K562 (cell line): ENCODE data around the gene GMDS. TPM values are rescaled to one million over a fixed set of nuclear protein-coding genes. Genes with fewer than 3 reads are reported as not detected.

Source experiments
- ATAC-seq: fragments of 200-7000 bp; cut with Tn5 transposase; 3 replicates; pipeline ENCODE4 v1.9.1; 2020; ENCODE audit warnings: moderate library complexity
- BruUV-seq: library from RNA; stranded (reverse); fragments of 400-500 nt; replicated peaks from 2 replicates; lab custom pipeline; 2021; lab: Mats Ljungman, UMichigan
- CTCF ChIA-PET: fragments of 300-600 bp; formaldehyde crosslinking; extraction: SDS; loops from one replicate; lab custom pipeline; 2021; ENCODE audit warnings: low intra/inter-chr PET ratio; lab: Yijun Ruan, JAX
- POLR2A ChIA-PET: fragments of 300-600, 350-650 bp; sonication (Branson Sonifier 250); formaldehyde crosslinking; extraction: SDS; loops from one replicate; lab custom pipeline; 2021; ENCODE audit warnings: antibody characterized with exemption, inconsistent platforms; lab: Yijun Ruan, JAX
- DNase-seq, 4 experiments: peaks; one replicate each; pipeline versions ENCODE4 v3.0.0 to v3.0.0-alpha.2; 2011 to 2018; ENCODE audit warnings: low spot score in 3 of 4, mixed read lengths in 3 of 4; ENCODE audit errors: extremely low read depth in 1 of 4
- FAIRE-seq: peaks from 2 replicates; lab custom pipeline; 2011; peaks lifted over from hg19 to GRCh38; lab: Jason Lieb, UNC
- H2AFZ ChIP-seq: 2 replicates; pipeline ENCODE4 v1.6.0; 2011; ENCODE audit warnings: low read depth, low read length, control low read depth, inconsistent platforms
- H3K27ac ChIP-seq: fragments of 200-600 bp; 3 replicates; pipeline ENCODE4 v1.8.0; 2011; ENCODE audit warnings: low read depth, mild to moderate bottlenecking, control low read depth, inconsistent platforms, low read length, moderate library complexity, mixed read lengths; ENCODE audit errors: extremely low read depth
- H3K27me3 ChIP-seq, 2 experiments: fragments of 300-600 bp in 1 of 2; 2 replicates in 1 of 2; 3 replicates in 1 of 2; pipeline versions ENCODE4 v1.6.0 to v1.8.0; 2011; ENCODE audit warnings: inconsistent platforms in 2 of 2, low read length in 2 of 2, mild to moderate bottlenecking in 1 of 2, mixed read lengths in 1 of 2, moderate library complexity in 1 of 2; ENCODE audit not compliant: control insufficient read depth in 2 of 2, insufficient read depth in 2 of 2
- H3K36me3 ChIP-seq: fragments of 300-600 bp; 3 replicates; pipeline ENCODE4 v1.8.0; 2011; ENCODE audit warnings: mild to moderate bottlenecking, low read length, inconsistent platforms; ENCODE audit not compliant: control insufficient read depth, insufficient read depth
- H3K4me1 ChIP-seq, 2 experiments: fragments of 200-600 bp in 1 of 2; replicated peaks in 1 of 2; 2 replicates in 1 of 2; 3 replicates in 1 of 2; pipeline versions ENCODE4 v1.5.1 to v1.8.0; 2011; ENCODE audit warnings: inconsistent platforms in 2 of 2, low read length in 2 of 2, mild to moderate bottlenecking in 1 of 2, mixed read lengths in 1 of 2, moderate library complexity in 1 of 2; ENCODE audit not compliant: control insufficient read depth in 2 of 2, insufficient read depth in 2 of 2
- H3K4me2 ChIP-seq: 2 replicates; pipeline ENCODE4 v1.6.1; 2011; ENCODE audit warnings: low read length, control low read depth, inconsistent platforms, mixed read lengths; ENCODE audit not compliant: insufficient read depth
- H3K4me3 ChIP-seq: fragments of 200-600 bp; sonication (generic), shearing (Covaris generic); 2 replicates; pipeline ENCODE4 v1.5.1; 2016; ENCODE audit warnings: control low read depth, inconsistent platforms
- H3K79me2 ChIP-seq: fragments of 200-600 bp; 3 replicates; pipeline ENCODE4 v1.8.0; 2011; ENCODE audit warnings: low read length, inconsistent platforms; ENCODE audit not compliant: control insufficient read depth, insufficient read depth
- H3K9ac ChIP-seq, 2 experiments: 2 replicates each; pipeline versions ENCODE4 v1.6.0 to v1.6.1; 2011; ENCODE audit warnings: low read depth in 2 of 2, low read length in 2 of 2, control low read depth in 1 of 2, inconsistent platforms in 1 of 2, mild to moderate bottlenecking in 1 of 2, mixed read lengths in 1 of 2; ENCODE audit not compliant: insufficient read depth in 1 of 2
- H3K9me1 ChIP-seq: one replicate; pipeline ENCODE4 v1.6.0; 2011; ENCODE audit warnings: inconsistent platforms, mild to moderate bottlenecking, low read length, moderate library complexity; ENCODE audit not compliant: control insufficient read depth, insufficient read depth
- H3K9me3 ChIP-seq: replicated peaks from 2 replicates; pipeline ENCODE4 v1.5.1; 2011; ENCODE audit warnings: low read depth, low read length, inconsistent platforms; ENCODE audit not compliant: control insufficient read depth, insufficient read depth
- H4K20me1 ChIP-seq: replicated peaks from 2 replicates; pipeline ENCODE4 v1.6.1; 2011; ENCODE audit warnings: low read length, inconsistent platforms, mixed read lengths; ENCODE audit not compliant: control insufficient read depth, insufficient read depth
- FOXK2 ChIP-seq, 2 experiments: fragments of 450-650 bp; IDR thresholded peaks in 1 of 2; conservative IDR thresholded peaks in 1 of 2; 2 replicates each; pipeline ENCODE4 v1.6.1; 2016; ENCODE audit warnings: low read depth in 2 of 2, mild to moderate bottlenecking in 1 of 2
- HEY1 ChIP-seq: fragments of 250-450 bp; sonication (Bioruptor Pico); IDR thresholded peaks from 2 replicates; pipeline ENCODE4 v1.5.0; 2020; ENCODE audit warnings: mild to moderate bottlenecking, moderate library complexity, borderline replicate concordance
- HMG20A ChIP-seq: fragments of 450-650 bp; formaldehyde crosslinking; conservative IDR thresholded peaks from 2 replicates; pipeline ENCODE4 v1.4.0; 2020; ENCODE audit warnings: mild to moderate bottlenecking, mixed read lengths
- NONO ChIP-seq, 2 experiments: fragments of 200-400 bp in 1 of 2; fragments of 450-650 bp in 1 of 2; formaldehyde crosslinking in 1 of 2; IDR thresholded peaks; 2 replicates each; pipeline ENCODE4 v1.6.1; 2017; ENCODE audit warnings: low read depth in 2 of 2, mild to moderate bottlenecking in 2 of 2, moderate library complexity in 2 of 2, low read length in 1 of 2
- POU5F1 ChIP-seq: fragments of 150-350 bp; IDR thresholded peaks from 2 replicates; pipeline ENCODE4 v1.6.1; 2014; ENCODE audit warnings: borderline replicate concordance, low read length, low read depth, mild to moderate bottlenecking; ENCODE audit not compliant: partially characterized antibody
- SREBF2 ChIP-seq: sonication (generic); formaldehyde crosslinking; IDR thresholded peaks from 2 replicates; pipeline ENCODE4 v1.4.0; 2020; ENCODE audit warnings: mild to moderate bottlenecking, missing genetic modification reagents
- U2AF2 ChIP-seq: fragments of 200-400 bp; formaldehyde crosslinking; optimal IDR thresholded peaks from 2 replicates; pipeline ENCODE3; 2017; ENCODE audit warnings: low read depth, mild to moderate bottlenecking, low read length
- WGBS: fragments of 100-300 bp; shearing (Covaris generic); methylation state at CpG from one replicate; pipeline ENCODE4 v1.1.6; 2016; ENCODE audit warnings: low coverage, mixed read lengths; ENCODE audit not compliant: insufficient coverage; ENCODE audit errors: missing lambda C conversion rate; 5-methylcytosine and 5-hydroxymethylcytosine counted together
- in situ Hi-C: fragments of 300-500 bp; cut with MboI; formaldehyde crosslinking; loops from 4 replicates; pipeline ENCODE4 v1.15.0; 2018; ENCODE audit warnings: inconsistent platforms, mixed read lengths
- intact Hi-C: fragments of 100-400 bp; cut with micrococcal nuclease; formaldehyde crosslinking; loops from 2 replicates; pipeline ENCODE4 v1.14.2; 2022
- polyA plus RNA-seq, 8 experiments: library from polyadenylated mRNA; depleted of rRNA in 4 of 8; stranded (reverse) in 5 of 8; unstranded in 3 of 8; fragments of >200 nt; fragmentation: Nextera tagmentation in 2 of 8; fragmentation: Illumina TruSeq in 1 of 8; extraction: Ambion mirVana in 2 of 8; extraction: Trizol in 1 of 8; gene quantifications; 2 replicates each; pipeline versions ENCODE4 v1.2.1 to v1.2.3, GENCODE V29; 2011 to 2014; ENCODE audit warnings: inconsistent platforms in 1 of 8, missing spikeins in 1 of 8
- total RNA-seq, 7 experiments: library from RNA; depleted of rRNA in 6 of 7; stranded (reverse); fragments of >200 nt in 6 of 7; fragmentation: Illumina TruSeq in 2 of 7; extraction: Trizol in 2 of 7; gene quantifications; 2 replicates each; pipeline versions ENCODE4 v1.2.1 to v1.2.3, GENCODE V29; 2011 to 2021; ENCODE audit warnings: low replicate concordance in 1 of 7
- TF ChIP-seq, protein P1 (sequence below): sonication (generic); formaldehyde crosslinking; IDR thresholded peaks from 2 replicates; pipeline ENCODE4 v1.8.1; 2022; ENCODE audit warnings: missing genetic modification reagents
- TF ChIP-seq, protein P2 (sequence below): sonication (generic); IDR thresholded peaks from 2 replicates; pipeline ENCODE4 v1.6.1; 2016

GMDS gene
- total and polyA plus RNA-seq, 9 of the 15 experiments (the other 6 are each of a cell fraction or from before 2014, with no cell fraction given): 0.48 to 31.8 (median 13.4) TPM

- Histone ChIP-seq H2AFZ (no peak overlapping the region), H3K4me3 (no peak overlapping the region), H3K4me1 (no peaks in the 10 kb centered on the region; a peak in 1 of 5 replicates), H3K4me2 (no peak overlapping the region), H3K9me3 (no peaks in the 10 kb centered on the region), H4K20me1 (no peaks in the 10 kb centered on the region; the same call in 1 of the 2 replicates), H3K9ac (no peak overlapping the region), H3K9me1 (no peaks in the 10 kb centered on the region), H3K36me3 (no peaks in the 10 kb centered on the region), H3K79me2 (no peaks in the 10 kb centered on the region), H3K27ac (no peak overlapping the region), H3K27me3 (peaks cover 6% of the 10 kb centered on the region in 2 experiments; a peak in 2 of 5 replicates)
- FAIRE-seq (no peak), DNase-seq (no peak), ATAC-seq (no peak)
- no TSS peak for BruUV-seq
- in situ Hi-C loops (no loop called here), intact Hi-C loops (no loop called here)
- CTCF ChIA-PET: no interaction called here
- TF ChIP-seq HMG20A (CRISPR knock-in tag) (no peak), SREBF2 (CRISPR knock-in tag) (no peak)
- WGBS: 22% methylated on average over 8 of the region's 8 CpGs
- POLR2A ChIA-PET: interaction anchor here (0.5 kb wide), 1 partner anchor 12 kb away, joined by 4 read pairs; no protein-coding TSS in a partner anchor
Observed at GRCh38 chr6:2148748-2149147, 96.7 kb downstream of the GMDS start.

DNA sequence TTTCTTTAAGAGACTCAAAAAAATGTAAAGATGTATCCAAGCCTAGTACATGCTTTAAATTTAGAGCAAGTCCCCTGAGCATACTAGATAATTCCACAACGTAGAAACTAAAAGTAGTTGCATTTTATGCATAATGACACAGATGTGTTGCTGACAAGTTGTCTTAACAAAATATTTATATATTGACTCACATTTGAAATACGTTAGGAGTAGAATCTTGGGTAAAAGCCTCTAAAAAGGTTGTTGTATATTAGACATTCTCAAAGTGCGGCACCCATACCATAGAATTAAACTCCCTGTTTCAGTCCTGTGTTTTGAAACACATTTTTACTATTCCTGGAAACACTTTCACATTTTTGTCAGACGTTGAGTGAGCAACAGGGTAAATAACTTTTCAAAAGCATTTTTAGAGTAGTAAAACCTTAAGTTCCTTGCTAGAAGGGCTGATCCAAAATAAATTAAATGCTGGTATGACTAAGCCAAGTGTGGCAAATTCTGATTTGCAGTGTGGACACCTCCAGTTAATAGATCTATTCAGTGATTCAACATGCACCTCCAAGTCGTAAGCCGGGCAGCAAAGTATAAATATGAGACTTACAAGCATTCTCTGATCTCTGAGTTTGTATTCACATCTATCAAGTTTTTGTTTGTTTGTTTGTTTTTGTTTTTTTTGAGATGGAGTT lies 97.5 kb downstream of the GMDS start:
- TF ChIP-seq, protein P1, sequence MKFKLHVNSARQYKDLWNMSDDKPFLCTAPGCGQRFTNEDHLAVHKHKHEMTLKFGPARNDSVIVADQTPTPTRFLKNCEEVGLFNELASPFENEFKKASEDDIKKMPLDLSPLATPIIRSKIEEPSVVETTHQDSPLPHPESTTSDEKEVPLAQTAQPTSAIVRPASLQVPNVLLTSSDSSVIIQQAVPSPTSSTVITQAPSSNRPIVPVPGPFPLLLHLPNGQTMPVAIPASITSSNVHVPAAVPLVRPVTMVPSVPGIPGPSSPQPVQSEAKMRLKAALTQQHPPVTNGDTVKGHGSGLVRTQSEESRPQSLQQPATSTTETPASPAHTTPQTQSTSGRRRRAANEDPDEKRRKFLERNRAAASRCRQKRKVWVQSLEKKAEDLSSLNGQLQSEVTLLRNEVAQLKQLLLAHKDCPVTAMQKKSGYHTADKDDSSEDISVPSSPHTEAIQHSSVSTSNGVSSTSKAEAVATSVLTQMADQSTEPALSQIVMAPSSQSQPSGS: no peak
- TF ChIP-seq U2AF2: no peak
- TF ChIP-seq HEY1 (CRISPR knock-in tag): no peak
- TF ChIP-seq POU5F1: no peak
- TF ChIP-seq NONO (IDR thresholded peaks at IDR 0.05; ENCODE audit: low read depth in 2 of 2, low read length in 1 of 2): no peak
- TF ChIP-seq, protein P2, sequence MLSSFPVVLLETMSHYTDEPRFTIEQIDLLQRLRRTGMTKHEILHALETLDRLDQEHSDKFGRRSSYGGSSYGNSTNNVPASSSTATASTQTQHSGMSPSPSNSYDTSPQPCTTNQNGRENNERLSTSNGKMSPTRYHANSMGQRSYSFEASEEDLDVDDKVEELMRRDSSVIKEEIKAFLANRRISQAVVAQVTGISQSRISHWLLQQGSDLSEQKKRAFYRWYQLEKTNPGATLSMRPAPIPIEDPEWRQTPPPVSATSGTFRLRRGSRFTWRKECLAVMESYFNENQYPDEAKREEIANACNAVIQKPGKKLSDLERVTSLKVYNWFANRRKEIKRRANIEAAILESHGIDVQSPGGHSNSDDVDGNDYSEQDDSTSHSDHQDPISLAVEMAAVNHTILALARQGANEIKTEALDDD: no peak
- TF ChIP-seq FOXK2 (conservative IDR thresholded peaks at IDR 0.05 in 1 of 2, IDR thresholded peaks at IDR 0.05 in 1 of 2; ENCODE audit: low read depth in 2 of 2): no peak
- intact Hi-C loops: no loop called here
- Histone ChIP-seq H3K4me3 (no peak overlapping the region), H3K36me3 (no peaks in the 10 kb centered on the region), H4K20me1 (peaks cover 2% of the 10 kb centered on the region; the same call in 1 of the 2 replicates), H2AFZ (no peak overlapping the region), H3K79me2 (no peaks in the 10 kb centered on the region), H3K9ac (no peak overlapping the region), H3K27ac (no peak overlapping the region), H3K27me3 (peaks cover 6% of the 10 kb centered on the region in 2 experiments; a peak in 3 of 5 replicates), H3K9me3 (no peaks in the 10 kb centered on the region), H3K4me2 (no peak overlapping the region), H3K9me1 (no peaks in the 10 kb centered on the region), H3K4me1 (no peaks in the 10 kb centered on the region; a peak in 1 of 5 replicates)
- DNase-seq: no peak
- in situ Hi-C loops: no loop called here
- 19% methylated on average over 6 of the region's 6 CpGs for WGBS
- no peak for ATAC-seq
- BruUV-seq: no TSS peak
- no peak for FAIRE-seq
- CTCF ChIA-PET: no interaction called here
- POLR2A ChIA-PET: interaction anchor here (0.5 kb wide), 1 partner anchor 13 kb away, joined by 4 read pairs; no protein-coding TSS in a partner anchor
